ENCODE measurements around the gene TEAD1. TPM values are rescaled to one million over a fixed set of nuclear protein-coding genes. Genes with fewer than 3 reads are reported as not detected.

Gene TEAD1
- total and polyA plus RNA-seq, 10 of the 15 experiments (the other 5 are each of a cell fraction or from before 2014, with no cell fraction given), result 0.01 to 0.59 (median 0.04) TPM; not detected in 6

- H3K79me2 ChIP-seq (ENCODE audit: control insufficient read depth, insufficient read depth, low read length), result no peaks in the 10 kb centered on the region
- H4K20me1 ChIP-seq (ENCODE audit: control insufficient read depth, insufficient read depth), result no peaks in the 10 kb centered on the region
- TF ChIP-seq GATAD2B (conservative IDR thresholded peaks at IDR 0.05; ENCODE audit: low read depth) (no peak), CREM (IDR thresholded peaks at IDR 0.05; ENCODE audit: low read depth) (no peak), FOXK2 (IDR thresholded peaks at IDR 0.05) (no peak), HCFC1 (IDR thresholded peaks at IDR 0.05; ENCODE audit: low read length) (no peak), BACH1 (IDR thresholded peaks at IDR 0.05; ENCODE audit: borderline replicate concordance) (no peak), CHD2 (IDR thresholded peaks at IDR 0.05; ENCODE audit: borderline replicate concordance, low read depth, low read length) (no peak), BCL11A (IDR thresholded peaks at IDR 0.05; ENCODE audit: low read depth, low read length) (no peak), HDAC2 (IDR thresholded peaks at IDR 0.05) (no peak), RUNX3 (IDR thresholded peaks at IDR 0.05; ENCODE audit: low read length) (no peak), PBX3 (IDR thresholded peaks at IDR 0.05; ENCODE audit: insufficient replicate concordance, low read depth, low read length) (no peak), IKZF1 (conservative IDR thresholded peaks at IDR 0.05) (no peak), POLR2AphosphoS5 (IDR thresholded peaks at IDR 0.05; ENCODE audit: low read length) (no peak), ASH2L (IDR thresholded peaks at IDR 0.05; ENCODE audit: borderline replicate concordance, low read depth) (no peak), SPI1 (IDR thresholded peaks at IDR 0.05; ENCODE audit: borderline replicate concordance, insufficient read depth, low read depth, low read length) (no peak), RBBP5 (conservative IDR thresholded peaks at IDR 0.05) (no peak), ZNF384 (IDR thresholded peaks at IDR 0.05; ENCODE audit: borderline replicate concordance, low read depth, low read length) (no peak), HDGF (IDR thresholded peaks at IDR 0.05) (no peak), EP300 (IDR thresholded peaks at IDR 0.05; ENCODE audit: borderline replicate concordance in 1 of 2, control insufficient read depth in 1 of 2, low read depth in 2 of 2, low read length in 2 of 2) (no peak), TAF1 (IDR thresholded peaks at IDR 0.05; ENCODE audit: borderline replicate concordance, low read depth, low read length) (no peak)
- H2AFZ ChIP-seq (ENCODE audit: control insufficient read depth, low read depth, low read length), result no peak overlapping the region
- no peaks in the 10 kb centered on the region for H3K4me1 ChIP-seq (ENCODE audit: control insufficient read depth, insufficient read depth, low read length)
- FAIRE-seq, result no peak
- ChIA-PET SMC1A (ENCODE audit: uncharacterized antibody, unreplicated experiment) (no interaction called here), POLR2A (no interaction called here), RAD21 (ENCODE audit: unreplicated experiment) (no interaction called here), CTCF (no interaction called here)
- H3K36me3 ChIP-seq (ENCODE audit: control insufficient read depth in 2 of 2, insufficient read depth in 2 of 2, low read length in 1 of 2), result no peaks in the 10 kb centered on the region
- no TSS peak for BruUV-seq (replicated peaks)
- no peak overlapping the region for H3K4me3 ChIP-seq
- peaks cover 2 to 8% of the 10 kb centered on the region in 2 experiments for H3K27me3 ChIP-seq (replicated peaks in 1 of 2; ENCODE audit: control insufficient read depth in 2 of 2, insufficient read depth in 2 of 2, low read length in 1 of 2)
- H3K4me2 ChIP-seq (ENCODE audit: control insufficient read depth, insufficient read depth), result no peak overlapping the region
- in situ Hi-C loops (cut with MboI), result no loop called here
- H3K27ac ChIP-seq (ENCODE audit: control insufficient read depth, insufficient read depth), result no peak overlapping the region
- WGBS (ENCODE audit: insufficient coverage, insufficient replicate concordance, low lambda C conversion rate, missing lambda C conversion rate), result 13% methylated on average over 3 of the region's 3 CpGs
- no peak overlapping the region for H3K9ac ChIP-seq (ENCODE audit: control insufficient read depth, insufficient read depth, low read length)
- DNase-seq (ENCODE audit: low read depth, low spot score), result no peak
- no peaks in the 10 kb centered on the region for H3K9me3 ChIP-seq (replicated peaks; ENCODE audit: control insufficient read depth, insufficient read depth, low read length)
- intact Hi-C loops (cut with micrococcal nuclease; ENCODE audit: unreplicated experiment), result no loop called here
- ATAC-seq, result no peak
Observed at GRCh38 chr11:12695873-12696272, 21.7 kb downstream of the TEAD1 start.
